Measurements from ENCODE around the gene MMS22L.

The MMS22L gene, protein sequence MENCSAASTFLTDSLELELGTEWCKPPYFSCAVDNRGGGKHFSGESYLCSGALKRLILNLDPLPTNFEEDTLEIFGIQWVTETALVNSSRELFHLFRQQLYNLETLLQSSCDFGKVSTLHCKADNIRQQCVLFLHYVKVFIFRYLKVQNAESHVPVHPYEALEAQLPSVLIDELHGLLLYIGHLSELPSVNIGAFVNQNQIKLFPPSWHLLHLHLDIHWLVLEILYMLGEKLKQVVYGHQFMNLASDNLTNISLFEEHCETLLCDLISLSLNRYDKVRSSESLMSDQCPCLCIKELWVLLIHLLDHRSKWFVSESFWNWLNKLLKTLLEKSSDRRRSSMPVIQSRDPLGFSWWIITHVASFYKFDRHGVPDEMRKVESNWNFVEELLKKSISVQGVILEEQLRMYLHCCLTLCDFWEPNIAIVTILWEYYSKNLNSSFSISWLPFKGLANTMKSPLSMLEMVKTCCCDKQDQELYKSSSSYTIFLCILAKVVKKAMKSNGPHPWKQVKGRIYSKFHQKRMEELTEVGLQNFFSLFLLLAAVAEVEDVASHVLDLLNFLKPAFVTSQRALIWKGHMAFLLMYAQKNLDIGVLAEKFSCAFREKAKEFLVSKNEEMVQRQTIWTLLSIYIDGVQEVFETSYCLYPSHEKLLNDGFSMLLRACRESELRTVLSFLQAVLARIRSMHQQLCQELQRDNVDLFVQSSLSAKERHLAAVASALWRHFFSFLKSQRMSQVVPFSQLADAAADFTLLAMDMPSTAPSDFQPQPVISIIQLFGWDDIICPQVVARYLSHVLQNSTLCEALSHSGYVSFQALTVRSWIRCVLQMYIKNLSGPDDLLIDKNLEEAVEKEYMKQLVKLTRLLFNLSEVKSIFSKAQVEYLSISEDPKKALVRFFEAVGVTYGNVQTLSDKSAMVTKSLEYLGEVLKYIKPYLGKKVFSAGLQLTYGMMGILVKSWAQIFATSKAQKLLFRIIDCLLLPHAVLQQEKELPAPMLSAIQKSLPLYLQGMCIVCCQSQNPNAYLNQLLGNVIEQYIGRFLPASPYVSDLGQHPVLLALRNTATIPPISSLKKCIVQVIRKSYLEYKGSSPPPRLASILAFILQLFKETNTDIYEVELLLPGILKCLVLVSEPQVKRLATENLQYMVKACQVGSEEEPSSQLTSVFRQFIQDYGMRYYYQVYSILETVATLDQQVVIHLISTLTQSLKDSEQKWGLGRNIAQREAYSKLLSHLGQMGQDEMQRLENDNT

DNA sequence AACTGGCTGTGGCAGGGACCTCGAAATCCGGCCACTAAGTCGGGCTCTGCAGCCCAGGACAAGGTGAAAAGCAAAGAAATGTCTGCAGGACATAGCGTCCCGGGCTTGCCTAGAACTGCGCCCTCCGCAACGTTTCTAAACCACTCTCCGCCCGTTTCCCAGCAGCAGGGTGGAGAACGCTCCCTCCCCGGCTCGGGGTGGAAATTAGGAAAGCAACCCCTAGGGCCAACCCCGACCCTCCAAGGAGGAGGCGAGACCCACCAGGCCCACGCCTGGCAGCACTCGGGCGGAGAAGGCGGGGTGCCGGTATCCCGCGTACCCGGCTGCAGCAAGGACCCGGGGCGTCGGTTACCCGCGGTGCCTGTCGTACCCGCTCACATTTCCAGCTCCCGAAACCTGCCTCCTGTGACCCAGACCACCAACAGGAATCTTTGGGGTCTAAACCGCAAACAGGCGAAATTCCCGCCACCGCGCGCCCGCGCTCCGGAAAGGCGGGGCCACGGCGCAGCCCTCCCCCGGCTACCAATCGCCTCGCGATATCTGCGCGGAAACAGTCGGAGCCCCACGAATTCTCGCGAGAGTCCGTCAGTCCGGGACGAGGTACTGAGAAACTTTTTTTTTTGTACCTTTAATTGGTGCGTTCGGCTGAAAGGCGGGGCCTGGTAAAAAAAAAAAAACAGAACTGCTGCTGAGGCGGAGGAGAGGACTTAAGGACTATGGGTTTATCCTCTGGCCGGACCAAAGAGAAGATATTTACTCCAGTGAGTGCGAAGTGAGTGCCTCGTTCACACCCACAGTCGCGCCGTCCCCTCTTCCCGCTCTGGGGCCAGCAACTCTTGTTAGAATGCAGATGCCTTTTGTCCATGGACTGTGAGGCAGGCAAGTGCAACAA lies at the start of gene MMS22L:
MMS22L (minus strand) TSS at position 491 of the 892 bp plus-strand sequence. CDS start 739 bp downstream, outside the sequence.
- DNase-seq (ENCODE audit: low spot score), result peak; percentile 88
- TF ChIP-seq, protein P1, sequence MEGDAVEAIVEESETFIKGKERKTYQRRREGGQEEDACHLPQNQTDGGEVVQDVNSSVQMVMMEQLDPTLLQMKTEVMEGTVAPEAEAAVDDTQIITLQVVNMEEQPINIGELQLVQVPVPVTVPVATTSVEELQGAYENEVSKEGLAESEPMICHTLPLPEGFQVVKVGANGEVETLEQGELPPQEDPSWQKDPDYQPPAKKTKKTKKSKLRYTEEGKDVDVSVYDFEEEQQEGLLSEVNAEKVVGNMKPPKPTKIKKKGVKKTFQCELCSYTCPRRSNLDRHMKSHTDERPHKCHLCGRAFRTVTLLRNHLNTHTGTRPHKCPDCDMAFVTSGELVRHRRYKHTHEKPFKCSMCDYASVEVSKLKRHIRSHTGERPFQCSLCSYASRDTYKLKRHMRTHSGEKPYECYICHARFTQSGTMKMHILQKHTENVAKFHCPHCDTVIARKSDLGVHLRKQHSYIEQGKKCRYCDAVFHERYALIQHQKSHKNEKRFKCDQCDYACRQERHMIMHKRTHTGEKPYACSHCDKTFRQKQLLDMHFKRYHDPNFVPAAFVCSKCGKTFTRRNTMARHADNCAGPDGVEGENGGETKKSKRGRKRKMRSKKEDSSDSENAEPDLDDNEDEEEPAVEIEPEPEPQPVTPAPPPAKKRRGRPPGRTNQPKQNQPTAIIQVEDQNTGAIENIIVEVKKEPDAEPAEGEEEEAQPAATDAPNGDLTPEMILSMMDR (IDR thresholded peaks at IDR 0.05; ENCODE audit: extremely low read depth, insufficient read depth, missing control alignments), result no peak
- in situ Hi-C loops (cut with MboI; ENCODE audit: low pct_unique_long_range_greater_than_20kb, low sequenced_read_pairs, unreplicated experiment), result no loop called here

DNA sequence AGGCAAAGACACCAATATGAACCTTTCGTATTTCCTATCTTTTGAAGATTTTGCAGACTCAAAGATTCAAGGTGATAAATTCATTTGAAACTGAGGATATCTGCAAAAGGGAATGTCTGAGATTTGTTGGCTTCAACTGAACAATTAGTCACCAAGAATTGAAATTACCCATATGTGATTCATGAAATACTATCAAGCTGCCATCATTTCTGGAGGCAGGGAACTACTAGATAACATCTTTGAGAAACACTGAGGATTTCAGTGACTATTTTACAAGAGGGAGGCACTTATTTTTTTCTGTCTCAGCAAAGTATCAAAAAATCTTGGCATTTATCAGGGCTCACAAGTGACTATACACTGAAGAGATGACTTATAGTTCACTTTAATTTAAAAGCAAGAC lies 39.8 kb upstream of the MMS22L start:
- no peak for DNase-seq (ENCODE audit: low spot score)
- TF ChIP-seq, protein P1 (IDR thresholded peaks at IDR 0.05; ENCODE audit: extremely low read depth, insufficient read depth, missing control alignments), result no peak
- in situ Hi-C loops (cut with MboI; ENCODE audit: low pct_unique_long_range_greater_than_20kb, low sequenced_read_pairs, unreplicated experiment), result no loop called here

DNA sequence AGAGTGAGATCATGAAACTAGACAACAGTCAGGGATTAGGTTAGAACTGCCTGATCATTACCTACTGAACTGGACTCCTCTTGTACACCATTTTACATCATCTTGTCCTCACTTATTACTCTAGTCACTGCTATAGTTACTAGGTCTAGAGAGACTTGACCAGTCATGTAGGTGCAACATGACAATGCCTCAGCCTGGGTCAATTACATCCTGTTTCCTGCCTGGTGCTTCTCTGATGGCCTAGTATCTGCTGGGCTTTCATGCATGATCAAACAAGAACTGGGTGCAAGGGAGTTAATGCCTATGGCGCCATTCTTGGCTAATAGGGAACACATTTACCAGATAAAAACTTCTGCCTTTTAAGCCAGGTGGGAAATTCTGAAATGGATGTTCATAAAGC lies 39.2 kb upstream of the MMS22L start:
- TF ChIP-seq, protein P1 (IDR thresholded peaks at IDR 0.05; ENCODE audit: extremely low read depth, insufficient read depth, missing control alignments), result no peak
- in situ Hi-C loops (cut with MboI; ENCODE audit: low pct_unique_long_range_greater_than_20kb, low sequenced_read_pairs, unreplicated experiment), result no loop called here
- DNase-seq (ENCODE audit: low spot score), result no peak

DNA sequence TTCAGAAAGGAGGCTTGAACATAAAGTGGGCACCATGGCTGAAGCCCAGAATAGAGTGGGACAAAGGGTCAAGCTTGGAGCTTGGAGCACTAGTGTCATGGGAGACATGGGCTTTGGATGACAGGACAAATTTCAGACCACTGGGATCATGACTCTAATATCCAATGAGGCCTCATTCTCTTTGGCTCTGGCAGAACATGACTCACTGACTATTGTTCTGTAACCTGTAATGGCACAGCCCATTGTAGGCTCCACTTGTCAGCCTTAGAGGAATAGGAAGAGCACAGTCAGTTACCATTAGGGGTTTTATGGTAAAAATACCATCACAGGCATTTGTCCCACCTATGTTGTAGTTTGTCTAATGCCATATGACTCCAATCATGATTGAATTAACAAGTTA lies 34.0 kb upstream of the MMS22L start:
- DNase-seq (ENCODE audit: low spot score), result no peak
- TF ChIP-seq, protein P1 (IDR thresholded peaks at IDR 0.05; ENCODE audit: extremely low read depth, insufficient read depth, missing control alignments), result no peak
- in situ Hi-C loops (cut with MboI; ENCODE audit: low pct_unique_long_range_greater_than_20kb, low sequenced_read_pairs, unreplicated experiment), result no loop called here

DNA sequence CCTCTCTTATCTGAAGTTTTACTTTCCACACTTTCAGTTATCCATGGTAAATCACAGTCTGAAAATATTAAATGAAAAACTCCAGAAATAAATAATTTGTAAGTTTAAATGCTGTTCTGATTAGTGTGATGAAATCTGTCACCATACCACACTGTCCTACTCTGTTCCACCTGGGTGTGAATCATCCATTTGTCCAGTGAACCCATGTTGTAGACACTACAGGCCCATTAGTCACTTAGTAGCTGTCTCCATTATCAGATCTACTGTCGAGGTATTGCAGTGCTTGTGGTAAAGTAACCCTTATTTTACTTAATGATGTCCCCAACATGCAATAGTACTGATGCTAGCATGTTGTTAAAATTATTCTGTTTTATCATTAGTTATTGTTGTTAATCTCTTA lies 29.2 kb upstream of the MMS22L start:
- in situ Hi-C loops (cut with MboI; ENCODE audit: low pct_unique_long_range_greater_than_20kb, low sequenced_read_pairs, unreplicated experiment), result no loop called here

More for the DNA sequence above, 29.2 kb upstream of the MMS22L start:
- no peak for DNase-seq (ENCODE audit: low spot score)
- TF ChIP-seq, protein P1 (IDR thresholded peaks at IDR 0.05; ENCODE audit: extremely low read depth, insufficient read depth, missing control alignments), result no peak

Data from GM13977 (cell line).